GM23338 (cell line): Measurements from ENCODE around the gene GC. TPM values are rescaled to one million over a fixed set of nuclear protein-coding genes. Genes with fewer than 3 reads are reported as not detected.

Experiments
- ATAC-seq: fragments of 200-7000 bp; cut with Tn5 transposase; 3 replicates; pipeline ENCODE4 v1.9.1; 2020
- DNase-seq: peaks from one replicate; pipeline ENCODE4 v3.0.0-alpha.2; 2015; ENCODE audit warnings: low spot score
- H2AFZ ChIP-seq: fragments of 200-600 bp; sonication (generic); 2 replicates; pipeline ENCODE4 v1.8.0; 2016; ENCODE audit warnings: antibody characterized with exemption, mild to moderate bottlenecking, moderate library complexity
- H3F3A ChIP-seq: fragments of 200-600 bp; sonication (generic); replicated peaks from 2 replicates; pipeline ENCODE4 v1.8.0; 2017; ENCODE audit warnings: antibody characterized with exemption, mixed run types, low read depth
- H3K27ac ChIP-seq: fragments of 200-600 bp; sonication (generic); 2 replicates; pipeline ENCODE4 v1.6.1; 2016; ENCODE audit warnings: low read depth
- H3K27me3 ChIP-seq: fragments of 200-600 bp; sonication (generic); 2 replicates; pipeline ENCODE4 v1.8.0; 2016; ENCODE audit warnings: mild to moderate bottlenecking, mixed run types, moderate library complexity; ENCODE audit not compliant: insufficient read depth
- H3K36me3 ChIP-seq: fragments of 200-600 bp; sonication (generic); 2 replicates; pipeline ENCODE4 v1.8.0; 2016; ENCODE audit warnings: mild to moderate bottlenecking; ENCODE audit not compliant: insufficient read depth
- H3K4me1 ChIP-seq: fragments of 200-600 bp; sonication (generic); 2 replicates; pipeline ENCODE4 v1.8.0; 2016; ENCODE audit warnings: mild to moderate bottlenecking, moderate library complexity; ENCODE audit not compliant: insufficient read depth
- H3K4me2 ChIP-seq: fragments of 200-600 bp; sonication (generic); 2 replicates; pipeline ENCODE4 v1.7.1; 2017; ENCODE audit warnings: mixed run types
- H3K4me3 ChIP-seq: fragments of 200-600 bp; sonication (generic); 2 replicates; pipeline ENCODE4 v1.6.1; 2016; ENCODE audit warnings: mixed run types
- H3K79me2 ChIP-seq: fragments of 200-600 bp; sonication (generic); replicated peaks from 2 replicates; pipeline ENCODE4 v1.8.0; 2017; ENCODE audit warnings: mild to moderate bottlenecking; ENCODE audit not compliant: insufficient read depth
- H3K9me2 ChIP-seq: fragments of 200-600 bp; sonication (generic); 2 replicates; pipeline ENCODE4 v1.8.0; 2017; ENCODE audit not compliant: insufficient read depth
- H4K20me1 ChIP-seq: fragments of 200-600 bp; sonication (generic); replicated peaks from 2 replicates; pipeline ENCODE4 v1.8.0; 2017; ENCODE audit warnings: mild to moderate bottlenecking; ENCODE audit not compliant: insufficient read depth
- H3K27ac Mint-ChIP-seq: 2 replicates; pipeline ENCODE4 v1.8.0; 2020; ENCODE audit warnings: inconsistent platforms, mild to moderate bottlenecking, moderate library complexity, mixed read lengths
- H3K27me3 Mint-ChIP-seq: 3 replicates; pipeline ENCODE4 v1.8.0; 2022; ENCODE audit warnings: low read depth, mild to moderate bottlenecking, moderate library complexity, mixed read lengths, inconsistent platforms; ENCODE audit not compliant: insufficient read depth, poor library complexity
- H3K36me3 Mint-ChIP-seq: 3 replicates; pipeline ENCODE4 v1.8.0; 2021; ENCODE audit warnings: low read depth, mild to moderate bottlenecking, inconsistent platforms, moderate library complexity, mixed read lengths
- H3K4me1 Mint-ChIP-seq: 3 replicates; pipeline ENCODE4 v1.8.0; 2020; ENCODE audit warnings: mild to moderate bottlenecking, inconsistent platforms, mixed read lengths
- H3K4me3 Mint-ChIP-seq: 3 replicates; pipeline ENCODE4 v1.8.0; 2021; ENCODE audit warnings: moderate library complexity, mild to moderate bottlenecking, inconsistent platforms, mixed read lengths
- H3K9me3 Mint-ChIP-seq: 3 replicates; pipeline ENCODE4 v1.8.0; 2020; ENCODE audit warnings: moderate library complexity, mild to moderate bottlenecking, inconsistent platforms, mixed read lengths
- CREB1 ChIP-seq: fragments of 250-450 bp; sonication (Bioruptor Pico); IDR thresholded peaks from 2 replicates; pipeline ENCODE4 v1.5.0; 2020; ENCODE audit warnings: low read depth, mild to moderate bottlenecking, moderate library complexity
- EZH2 ChIP-seq: fragments of 200-600 bp; sonication (generic); IDR thresholded peaks from one replicate; pipeline ENCODE4 v1.8.0; 2017; ENCODE audit warnings: antibody characterized with exemption, mild to moderate bottlenecking, low read depth; ENCODE audit not compliant: unreplicated experiment
- NANOG ChIP-seq: IDR thresholded peaks from 2 replicates; pipeline ENCODE4 v1.6.1; 2016; ENCODE audit warnings: antibody characterized with exemption, borderline replicate concordance
- POLR2AphosphoS5 ChIP-seq: IDR thresholded peaks from 2 replicates; pipeline ENCODE4 v1.6.1; 2016; ENCODE audit warnings: antibody characterized with exemption, low read depth
- STAT1 ChIP-seq: IDR thresholded peaks from one replicate; pipeline ENCODE4 v1.6.1; 2016; ENCODE audit warnings: antibody characterized with exemption; ENCODE audit not compliant: unreplicated experiment
- ZNF114 ChIP-seq: fragments of 250-450 bp; sonication (Bioruptor Pico); IDR thresholded peaks from 2 replicates; pipeline ENCODE4 v1.5.0; 2020; ENCODE audit warnings: mild to moderate bottlenecking, moderate library complexity
- polyA plus RNA-seq: library from polyadenylated mRNA; unstranded; fragments of >200 nt; fragmentation: Nextera tagmentation; extraction: Ambion mirVana; gene quantifications from 2 replicates; pipeline ENCODE4 v1.2.1, GENCODE V29; 2016
- total RNA-seq: library from RNA; depleted of rRNA; stranded (reverse); fragments of >200 nt; shearing (Covaris generic); gene quantifications from 2 replicates; pipeline ENCODE4 v1.2.3, GENCODE V29; 2014
- TF ChIP-seq, protein P1 (sequence below): IDR thresholded peaks from one replicate; pipeline ENCODE4 v1.6.1; 2018; ENCODE audit warnings: antibody characterized with exemption; ENCODE audit not compliant: unreplicated experiment
- TF ChIP-seq, protein P2 (sequence below): IDR thresholded peaks from 2 replicates; pipeline ENCODE4 v1.6.1; 2016; ENCODE audit warnings: antibody characterized with exemption

The GC gene
- total and polyA plus RNA-seq, 2 experiments from 2014 or later, result 0.21 to 1.7 TPM

- Mint-ChIP-seq H3K4me3 (no peak overlapping the region), H3K9me3 (no peaks in the 10 kb centered on the region), H3K36me3 (no peaks in the 10 kb centered on the region), H3K4me1 (peaks cover 21% of the 10 kb centered on the region), H3K27me3 (no peaks in the 10 kb centered on the region), H3K27ac (no peak overlapping the region)
- Histone ChIP-seq H4K20me1 (no peaks in the 10 kb centered on the region), H3K4me3 (no peak overlapping the region), H3K79me2 (no peaks in the 10 kb centered on the region), H3K4me2 (no peak overlapping the region), H3K9me2 (0 out of 2 replicates have a peak, but pooled peaks cover 6% of the 10 kb centered on the region), H3F3A (no peaks in the 10 kb centered on the region), H3K36me3 (no peaks in the 10 kb centered on the region), H3K27me3 (no peaks in the 10 kb centered on the region), H3K27ac (no peak overlapping the region), H3K4me1 (peaks cover 14% of the 10 kb centered on the region), H2AFZ (no peak overlapping the region)
- TF ChIP-seq NANOG (no peak), CREB1 (CRISPR knock-in tag) (no peak), ZNF114 (CRISPR knock-in tag) (no peak), POLR2AphosphoS5 (no peak), STAT1 (no peak)
- TF ChIP-seq, protein P1, sequence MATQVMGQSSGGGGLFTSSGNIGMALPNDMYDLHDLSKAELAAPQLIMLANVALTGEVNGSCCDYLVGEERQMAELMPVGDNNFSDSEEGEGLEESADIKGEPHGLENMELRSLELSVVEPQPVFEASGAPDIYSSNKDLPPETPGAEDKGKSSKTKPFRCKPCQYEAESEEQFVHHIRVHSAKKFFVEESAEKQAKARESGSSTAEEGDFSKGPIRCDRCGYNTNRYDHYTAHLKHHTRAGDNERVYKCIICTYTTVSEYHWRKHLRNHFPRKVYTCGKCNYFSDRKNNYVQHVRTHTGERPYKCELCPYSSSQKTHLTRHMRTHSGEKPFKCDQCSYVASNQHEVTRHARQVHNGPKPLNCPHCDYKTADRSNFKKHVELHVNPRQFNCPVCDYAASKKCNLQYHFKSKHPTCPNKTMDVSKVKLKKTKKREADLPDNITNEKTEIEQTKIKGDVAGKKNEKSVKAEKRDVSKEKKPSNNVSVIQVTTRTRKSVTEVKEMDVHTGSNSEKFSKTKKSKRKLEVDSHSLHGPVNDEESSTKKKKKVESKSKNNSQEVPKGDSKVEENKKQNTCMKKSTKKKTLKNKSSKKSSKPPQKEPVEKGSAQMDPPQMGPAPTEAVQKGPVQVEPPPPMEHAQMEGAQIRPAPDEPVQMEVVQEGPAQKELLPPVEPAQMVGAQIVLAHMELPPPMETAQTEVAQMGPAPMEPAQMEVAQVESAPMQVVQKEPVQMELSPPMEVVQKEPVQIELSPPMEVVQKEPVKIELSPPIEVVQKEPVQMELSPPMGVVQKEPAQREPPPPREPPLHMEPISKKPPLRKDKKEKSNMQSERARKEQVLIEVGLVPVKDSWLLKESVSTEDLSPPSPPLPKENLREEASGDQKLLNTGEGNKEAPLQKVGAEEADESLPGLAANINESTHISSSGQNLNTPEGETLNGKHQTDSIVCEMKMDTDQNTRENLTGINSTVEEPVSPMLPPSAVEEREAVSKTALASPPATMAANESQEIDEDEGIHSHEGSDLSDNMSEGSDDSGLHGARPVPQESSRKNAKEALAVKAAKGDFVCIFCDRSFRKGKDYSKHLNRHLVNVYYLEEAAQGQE, result no peak
- TF ChIP-seq, protein P2, sequence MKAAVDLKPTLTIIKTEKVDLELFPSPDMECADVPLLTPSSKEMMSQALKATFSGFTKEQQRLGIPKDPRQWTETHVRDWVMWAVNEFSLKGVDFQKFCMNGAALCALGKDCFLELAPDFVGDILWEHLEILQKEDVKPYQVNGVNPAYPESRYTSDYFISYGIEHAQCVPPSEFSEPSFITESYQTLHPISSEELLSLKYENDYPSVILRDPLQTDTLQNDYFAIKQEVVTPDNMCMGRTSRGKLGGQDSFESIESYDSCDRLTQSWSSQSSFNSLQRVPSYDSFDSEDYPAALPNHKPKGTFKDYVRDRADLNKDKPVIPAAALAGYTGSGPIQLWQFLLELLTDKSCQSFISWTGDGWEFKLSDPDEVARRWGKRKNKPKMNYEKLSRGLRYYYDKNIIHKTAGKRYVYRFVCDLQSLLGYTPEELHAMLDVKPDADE, result no peak
- DNase-seq (no peak), ATAC-seq (no peak)
Observed at GRCh38 chr4:71694961-71695360, 88.9 kb downstream of the GC start.

- peaks cover 25% of the 10 kb centered on the region for H3K4me1 Mint-ChIP-seq
- Histone ChIP-seq H3K4me1 (peaks cover 17% of the 10 kb centered on the region), H4K20me1 (no peaks in the 10 kb centered on the region), H3K79me2 (no peaks in the 10 kb centered on the region), H3K4me2 (peak overlapping the region; percentile 47; the same call in 1 of the 2 replicates), H3K36me3 (no peaks in the 10 kb centered on the region), H2AFZ (no peak overlapping the region), H3K27ac (no peak overlapping the region), H3F3A (no peaks in the 10 kb centered on the region), H3K27me3 (no peaks in the 10 kb centered on the region), H3K9me2 (peaks cover 9% of the 10 kb centered on the region; the same call in 1 of the 2 replicates), H3K4me3 (no peak overlapping the region)
- no peaks in the 10 kb centered on the region; the same call in 2 of the 3 replicates for H3K9me3 Mint-ChIP-seq
- H3K27me3 Mint-ChIP-seq, result peaks cover 1% of the 10 kb centered on the region
- ATAC-seq (peak; percentile 77), DNase-seq (peak; percentile 58)
- peak overlapping the region; percentile 79 for H3K27ac Mint-ChIP-seq
- H3K4me3 Mint-ChIP-seq, result no peak overlapping the region
- peak; percentile 26; the same call in 1 of the 2 replicates for TF ChIP-seq NANOG
- no peak for TF ChIP-seq EZH2
- no peaks in the 10 kb centered on the region for H3K36me3 Mint-ChIP-seq
Observed at GRCh38 chr4:71692963-71693362, 90.9 kb downstream of the GC start.
